Measurements from ENCODE around the gene ASB4. TPM values are rescaled to one million over a fixed set of nuclear protein-coding genes. Genes with fewer than 3 reads are reported as not detected.

The ASB4 gene
- total and polyA plus RNA-seq, 2 experiments from 2014 or later, result not detected

- TF ChIP-seq POLR2AphosphoS5 (IDR thresholded peaks at IDR 0.05; ENCODE audit: low read depth), result no peak
- peak; percentile 69 to 71 for TF ChIP-seq CTCF (conservative IDR thresholded peaks at IDR 0.05; ENCODE audit: low read depth in 2 of 2)
- H3K27ac Mint-ChIP-seq, result no peak overlapping the region
- no peak overlapping the region for H3K4me3 ChIP-seq
- no peaks in the 10 kb centered on the region; the same call in 2 of the 3 replicates for H3K4me1 Mint-ChIP-seq
- H2AFZ ChIP-seq, result no peak overlapping the region
- no peaks in the 10 kb centered on the region for H3K4me1 ChIP-seq (ENCODE audit: insufficient read depth)
- no peak overlapping the region for H3K27ac ChIP-seq (ENCODE audit: low read depth)
- peak; percentile 62 for DNase-seq (ENCODE audit: low spot score)
- no peaks in the 10 kb centered on the region for H3K27me3 Mint-ChIP-seq (ENCODE audit: insufficient read depth, low read depth, poor library complexity)
- H3K9me3 Mint-ChIP-seq, result no peaks in the 10 kb centered on the region
- no peak overlapping the region for H3K4me3 Mint-ChIP-seq
- no peaks in the 10 kb centered on the region for H3K79me2 ChIP-seq (replicated peaks; ENCODE audit: insufficient read depth)
- no peak overlapping the region for H3K4me2 ChIP-seq
- H3K9me2 ChIP-seq (ENCODE audit: insufficient read depth), result 0 out of 2 replicates have a peak, but pooled peaks cover 2% of the 10 kb centered on the region
- H3F3A ChIP-seq (replicated peaks; ENCODE audit: low read depth), result no peaks in the 10 kb centered on the region
- no peaks in the 10 kb centered on the region for H3K27me3 ChIP-seq (ENCODE audit: insufficient read depth)
- H3K36me3 ChIP-seq (ENCODE audit: insufficient read depth), result no peaks in the 10 kb centered on the region
- peak; percentile 87 for ATAC-seq
- H4K20me1 ChIP-seq (replicated peaks; ENCODE audit: insufficient read depth), result no peaks in the 10 kb centered on the region
- no peaks in the 10 kb centered on the region for H3K36me3 Mint-ChIP-seq (ENCODE audit: low read depth)
Measured at GRCh38 chr7:95545007-95545615, 59.4 kb downstream of the ASB4 start.

GRCh38 chr7:95545673-95546072 is 59.9 kb downstream of the ASB4 start:
- Mint-ChIP-seq H3K27me3 (ENCODE audit: insufficient read depth, low read depth, poor library complexity) (no peaks in the 10 kb centered on the region), H3K4me3 (no peak overlapping the region), H3K27ac (no peak overlapping the region), H3K9me3 (no peaks in the 10 kb centered on the region), H3K4me1 (no peaks in the 10 kb centered on the region; the same call in 2 of the 3 replicates), H3K36me3 (ENCODE audit: low read depth) (no peaks in the 10 kb centered on the region)
- Histone ChIP-seq H3K9me2 (ENCODE audit: insufficient read depth) (0 out of 2 replicates have a peak, but pooled peaks cover 3% of the 10 kb centered on the region), H3K4me1 (ENCODE audit: insufficient read depth) (no peaks in the 10 kb centered on the region), H3F3A (replicated peaks; ENCODE audit: low read depth) (no peaks in the 10 kb centered on the region), H2AFZ (no peak overlapping the region), H3K27ac (ENCODE audit: low read depth) (no peak overlapping the region), H3K27me3 (ENCODE audit: insufficient read depth) (no peaks in the 10 kb centered on the region), H4K20me1 (replicated peaks; ENCODE audit: insufficient read depth) (no peaks in the 10 kb centered on the region), H3K79me2 (replicated peaks; ENCODE audit: insufficient read depth) (no peaks in the 10 kb centered on the region), H3K36me3 (ENCODE audit: insufficient read depth) (no peaks in the 10 kb centered on the region), H3K4me2 (no peak overlapping the region), H3K4me3 (no peak overlapping the region)
- DNase-seq (ENCODE audit: low spot score), result no peak
- no peak for ATAC-seq
- no peak for TF ChIP-seq EZH2phosphoT487 (IDR thresholded peaks at IDR 0.05; ENCODE audit: unreplicated experiment)
- TF ChIP-seq STAT1 (IDR thresholded peaks at IDR 0.05; ENCODE audit: unreplicated experiment), result no peak
- no peak for TF ChIP-seq REST (IDR thresholded peaks at IDR 0.05; ENCODE audit: unreplicated experiment)
- no peak for TF ChIP-seq ZNF114 (CRISPR knock-in tag; IDR thresholded peaks at IDR 0.05)
- TF ChIP-seq ETS1 (IDR thresholded peaks at IDR 0.05), result no peak
- TF ChIP-seq JUNB (IDR thresholded peaks at IDR 0.05; ENCODE audit: unreplicated experiment), result no peak
- no peak for TF ChIP-seq CREB1 (CRISPR knock-in tag; IDR thresholded peaks at IDR 0.05; ENCODE audit: low read depth)
- TF ChIP-seq EZH2 (IDR thresholded peaks at IDR 0.05; ENCODE audit: low read depth, unreplicated experiment), result no peak
- TF ChIP-seq NANOG (IDR thresholded peaks at IDR 0.05; ENCODE audit: borderline replicate concordance), result no peak
- no peak for TF ChIP-seq POLR2AphosphoS5 (IDR thresholded peaks at IDR 0.05; ENCODE audit: low read depth)
- TF ChIP-seq ZNF331 (CRISPR knock-in tag; IDR thresholded peaks at IDR 0.05; ENCODE audit: low read depth), result no peak
- TF ChIP-seq CTCF (conservative IDR thresholded peaks at IDR 0.05; ENCODE audit: low read depth in 2 of 2), result no peak

Measured in GM23338 (cell line).